Endothelial cell of umbilical vein (primary cell): Measurements from ENCODE around the gene OST4.

Experiments
- EZH2 ChIP-seq: IDR thresholded peaks from 2 replicates; pipeline ENCODE4 v1.6.1; 2012; ENCODE audit warnings: borderline replicate concordance, low read depth, mild to moderate bottlenecking, moderate library complexity, low read length, inconsistent platforms; ENCODE audit not compliant: severe bottlenecking
- FOS ChIP-seq: IDR thresholded peaks from 2 replicates; pipeline ENCODE4 v1.6.1; 2011; ENCODE audit warnings: mild to moderate bottlenecking, low read length, moderate library complexity, borderline replicate concordance; ENCODE audit not compliant: insufficient read depth
- GATA2 ChIP-seq: IDR thresholded peaks from 2 replicates; pipeline ENCODE4 v1.7.0; 2011; ENCODE audit warnings: low read depth, mild to moderate bottlenecking, moderate library complexity, mixed read lengths, low read length; ENCODE audit not compliant: insufficient read length, insufficient read depth
- POLR2A ChIP-seq: IDR thresholded peaks from 2 replicates; pipeline ENCODE4 v1.6.1; 2012; ENCODE audit warnings: low read depth, mild to moderate bottlenecking, control low read depth, low read length
- POLR2AphosphoS5 ChIP-seq: IDR thresholded peaks from 2 replicates; pipeline ENCODE4 v1.6.1; 2012; ENCODE audit warnings: low read depth, mild to moderate bottlenecking, control low read depth, low read length, moderate library complexity; ENCODE audit not compliant: insufficient read depth
- TF ChIP-seq, protein P1 (sequence below), 2 donors: IDR thresholded peaks; 1 replicate in 1 of 2; 2 replicates in 1 of 2; pipeline ENCODE4 v1.5.1; 2011; ENCODE audit warnings: low read length in 2 of 2, mild to moderate bottlenecking in 2 of 2, moderate library complexity in 2 of 2, control low read depth in 1 of 2, inconsistent platforms in 1 of 2, low read depth in 1 of 2; ENCODE audit not compliant: insufficient read depth in 1 of 2; ENCODE audit errors: extremely low read depth in 1 of 2
- TF ChIP-seq, protein P2 (sequence below): IDR thresholded peaks from 2 replicates; pipeline ENCODE4 v1.6.1; 2011; ENCODE audit not compliant: insufficient read depth, insufficient read length

DNA sequence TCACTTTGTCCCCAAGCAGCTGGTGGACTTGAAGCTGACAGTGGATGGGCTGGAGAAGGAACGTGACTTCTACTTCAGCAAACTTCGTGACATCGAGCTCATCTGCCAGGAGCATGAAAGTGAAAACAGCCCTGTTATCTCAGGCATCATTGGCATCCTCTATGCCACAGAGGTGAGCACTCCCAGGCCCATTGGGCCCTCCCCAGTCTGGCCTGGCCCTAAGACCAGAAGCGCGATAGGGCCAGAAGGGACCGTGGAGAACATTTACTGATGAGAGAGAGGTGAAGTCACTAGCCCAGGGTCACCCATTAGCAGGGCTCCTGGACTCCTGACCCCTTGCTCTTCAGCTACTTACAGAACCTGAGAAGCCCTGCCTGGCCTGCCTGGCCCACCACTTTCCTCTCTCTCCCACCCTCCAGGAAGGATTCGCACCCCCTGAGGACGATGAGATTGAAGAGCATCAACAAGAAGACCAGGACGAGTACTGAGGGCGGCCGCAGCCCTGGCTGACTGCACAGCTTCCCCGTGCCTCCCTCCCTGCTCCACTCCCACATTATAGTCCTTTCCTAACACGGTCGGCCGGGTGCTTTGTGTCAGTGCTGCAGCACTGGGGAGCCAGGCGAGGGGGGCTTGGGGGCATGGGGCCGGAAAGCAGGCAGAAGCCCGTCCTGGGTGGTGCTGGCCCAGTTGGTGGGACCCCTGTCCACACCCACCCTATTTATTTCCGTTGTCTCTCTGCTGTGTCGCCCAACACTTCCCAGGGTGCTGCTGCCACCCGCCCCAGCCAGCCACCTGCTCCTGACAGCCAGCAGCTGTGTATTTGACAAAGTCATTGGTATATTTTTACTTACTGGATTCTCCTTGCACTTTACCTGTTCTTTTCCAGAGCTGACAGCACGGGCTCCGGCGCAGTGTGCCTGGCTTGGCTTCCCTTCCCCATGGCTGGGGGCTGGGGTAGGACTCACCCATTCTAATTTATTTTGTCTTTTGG is 45.3 kb downstream of the OST4 start:
- TF ChIP-seq, protein P1, sequence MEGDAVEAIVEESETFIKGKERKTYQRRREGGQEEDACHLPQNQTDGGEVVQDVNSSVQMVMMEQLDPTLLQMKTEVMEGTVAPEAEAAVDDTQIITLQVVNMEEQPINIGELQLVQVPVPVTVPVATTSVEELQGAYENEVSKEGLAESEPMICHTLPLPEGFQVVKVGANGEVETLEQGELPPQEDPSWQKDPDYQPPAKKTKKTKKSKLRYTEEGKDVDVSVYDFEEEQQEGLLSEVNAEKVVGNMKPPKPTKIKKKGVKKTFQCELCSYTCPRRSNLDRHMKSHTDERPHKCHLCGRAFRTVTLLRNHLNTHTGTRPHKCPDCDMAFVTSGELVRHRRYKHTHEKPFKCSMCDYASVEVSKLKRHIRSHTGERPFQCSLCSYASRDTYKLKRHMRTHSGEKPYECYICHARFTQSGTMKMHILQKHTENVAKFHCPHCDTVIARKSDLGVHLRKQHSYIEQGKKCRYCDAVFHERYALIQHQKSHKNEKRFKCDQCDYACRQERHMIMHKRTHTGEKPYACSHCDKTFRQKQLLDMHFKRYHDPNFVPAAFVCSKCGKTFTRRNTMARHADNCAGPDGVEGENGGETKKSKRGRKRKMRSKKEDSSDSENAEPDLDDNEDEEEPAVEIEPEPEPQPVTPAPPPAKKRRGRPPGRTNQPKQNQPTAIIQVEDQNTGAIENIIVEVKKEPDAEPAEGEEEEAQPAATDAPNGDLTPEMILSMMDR (IDR thresholded peaks at IDR 0.05; ENCODE audit: extremely low read depth in 1 of 2, insufficient read depth in 1 of 2, low read depth in 1 of 2, low read length in 2 of 2): no peak
- no peak for TF ChIP-seq POLR2A
- TF ChIP-seq POLR2AphosphoS5: no peak
- no peak for TF ChIP-seq EZH2
- TF ChIP-seq, protein P2, sequence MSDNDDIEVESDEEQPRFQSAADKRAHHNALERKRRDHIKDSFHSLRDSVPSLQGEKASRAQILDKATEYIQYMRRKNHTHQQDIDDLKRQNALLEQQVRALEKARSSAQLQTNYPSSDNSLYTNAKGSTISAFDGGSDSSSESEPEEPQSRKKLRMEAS: no peak
- TF ChIP-seq FOS: no peak
- no peak for TF ChIP-seq GATA2
